Right lung (tissue), 5 donors: ENCODE results near the gene CRISP3. TPM values are rescaled to one million over a fixed set of nuclear protein-coding genes. Genes with fewer than 3 reads are reported as not detected.

Experiments
- DNase-seq, 2 donors: peaks; one replicate each; pipeline ENCODE4 v3.0.0-alpha.2; 2013
- polyA plus RNA-seq, 5 donors: library from polyadenylated mRNA; unstranded; fragments of 120-200 nt; gene quantifications; one replicate each; pipeline versions ENCODE4 v1.2.1 to v1.2.3, GENCODE V29; 2013; ENCODE audit warnings: inconsistent platforms in 1 of 5, low replicate concordance in 1 of 5; ENCODE audit not compliant: insufficient read length in 5 of 5, insufficient read depth in 1 of 5

The CRISP3 gene
- polyA plus RNA-seq, 5 donors: 0.20 to 1.2 (median 0.35) TPM

DNA sequence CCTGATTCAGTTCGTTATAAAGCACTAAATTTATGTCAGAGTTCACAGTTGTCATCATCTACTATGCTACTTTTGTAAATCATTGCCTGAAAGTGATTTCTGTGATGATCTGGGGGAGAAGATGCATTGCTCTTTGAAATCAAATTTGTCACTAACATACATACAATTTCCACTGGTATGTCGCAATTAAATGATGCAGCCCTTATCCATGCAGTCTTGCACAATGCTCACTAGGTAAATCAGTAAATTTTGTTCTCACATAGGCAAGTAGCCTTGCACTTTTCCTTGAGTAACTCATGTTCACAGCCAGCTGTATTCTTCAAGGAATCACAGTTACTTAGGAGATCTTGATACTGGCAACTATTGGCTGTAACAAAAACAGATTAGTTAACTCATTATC is 51.7 kb downstream of the CRISP3 start:
- DNase-seq: no peak

Other genes with a start within 250 kb of the CRISP3 start
- gene GLYATL3, start 244.5 kb downstream of the CRISP3 start, polyA plus RNA-seq: not detected
- gene C6orf141, start 193.7 kb downstream of the CRISP3 start, polyA plus RNA-seq: 1 to 10 TPM; 2.6 to 5.3 (median 3.9) TPM
- 1 to 10 TPM; 1.7 to 6.7 (median 1.8) TPM for gene RHAG, start 107.5 kb downstream of the CRISP3 start, polyA plus RNA-seq
- 1 to 10 TPM in 2 of 5 donors, under 1 TPM in 3; 0.18 to 1.2 (median 0.62) TPM for gene CRISP2, start 30.8 kb downstream of the CRISP3 start, polyA plus RNA-seq
- gene PGK2, start 42.9 kb upstream of the CRISP3 start, polyA plus RNA-seq: not detected
- not detected for gene CRISP1, start 122.1 kb upstream of the CRISP3 start, polyA plus RNA-seq
- gene DEFB114, start 219.8 kb upstream of the CRISP3 start, polyA plus RNA-seq: not detected
- gene DEFB113, start 225.2 kb upstream of the CRISP3 start, polyA plus RNA-seq: not detected